GM18909 (cell line): ENCODE data around the gene CHST2.
A peak's percentile ranks its signal among the peaks of the same experiment; 100 is the strongest.

Source experiments
- ATAC-seq: cut with Tn5 transposase; IDR thresholded peaks from one replicate; pipeline ENCODE4 v1.9.1; 2021; ENCODE audit warnings: mild to moderate bottlenecking; ENCODE audit not compliant: unreplicated experiment, poor library complexity

CHST2 gene

DNA sequence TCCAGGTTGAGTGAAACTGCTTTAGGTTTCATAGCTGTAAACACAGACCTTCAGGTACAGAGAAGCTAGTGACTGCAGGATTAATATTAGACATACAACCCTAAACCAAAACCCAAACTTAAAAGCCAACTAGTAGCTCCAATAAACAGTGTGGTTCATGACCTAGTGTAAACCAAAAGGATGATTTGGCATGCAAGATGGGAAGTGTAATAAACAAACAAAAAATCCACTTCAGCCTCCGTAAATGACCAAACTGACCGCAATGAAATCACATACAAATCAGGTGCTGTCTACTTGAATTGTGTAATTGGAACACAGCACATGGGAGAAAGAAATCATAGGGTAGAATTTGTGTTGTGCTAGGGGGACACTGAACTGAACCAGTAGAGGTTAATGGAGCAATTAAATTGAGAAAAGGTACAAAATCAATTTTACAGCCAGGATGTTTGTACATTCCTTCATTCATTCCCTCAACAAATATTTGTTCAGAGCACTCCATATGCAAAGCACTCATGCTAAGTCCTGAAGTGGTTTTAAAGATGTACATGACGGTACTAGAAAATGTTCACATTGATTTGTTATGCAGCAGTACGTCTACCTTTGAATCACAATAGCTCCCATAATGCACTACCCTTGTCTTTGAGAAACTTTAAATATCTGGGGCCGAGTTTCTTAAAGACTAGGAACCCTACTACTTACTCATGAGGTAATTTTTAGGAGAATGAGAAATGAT, 21.4 kb upstream of the CHST2 start:
- no peak for ATAC-seq

GRCh38 chr3:143099210-143099609, 20.4 kb upstream of the CHST2 start:
- no peak for ATAC-seq

- ATAC-seq, result no peak
Measured at GRCh38 chr3:143099690-143100089, 19.9 kb upstream of the CHST2 start.

GRCh38 chr3:143100451-143100850, 19.1 kb upstream of the CHST2 start:
- no peak for ATAC-seq

DNA sequence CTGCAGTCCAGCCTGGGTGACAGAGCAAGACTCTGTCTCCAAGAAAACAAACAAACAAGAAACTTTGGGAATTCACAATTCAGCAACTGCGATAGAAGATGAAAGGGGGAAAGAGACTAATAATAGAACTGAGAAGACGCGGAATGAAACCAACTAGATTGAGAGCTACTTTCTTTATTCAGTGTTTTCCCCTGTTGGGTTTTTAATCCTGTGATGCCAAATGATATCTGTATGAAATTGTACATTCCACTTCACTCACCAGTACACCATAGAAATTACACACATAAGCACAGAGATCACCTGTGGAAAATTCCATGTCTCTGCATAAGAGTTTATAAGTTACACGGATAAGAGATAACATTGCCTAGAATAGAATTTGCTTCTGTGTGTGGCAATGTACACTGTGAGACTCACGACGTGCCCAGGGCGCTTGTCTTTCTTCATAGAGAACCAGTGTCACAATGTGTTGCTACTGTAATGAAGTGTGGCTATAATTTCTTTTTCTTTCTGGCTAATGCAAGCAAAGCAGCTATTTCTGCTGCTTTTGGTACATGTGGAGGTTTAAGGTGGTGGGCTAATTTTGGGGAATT, 17.7 kb upstream of the CHST2 start:
- ATAC-seq, result no peak

GRCh38 chr3:143103652-143104051, 15.9 kb upstream of the CHST2 start:
- no peak for ATAC-seq

GRCh38 chr3:143105170-143105569, 14.4 kb upstream of the CHST2 start:
- ATAC-seq, result no peak

DNA sequence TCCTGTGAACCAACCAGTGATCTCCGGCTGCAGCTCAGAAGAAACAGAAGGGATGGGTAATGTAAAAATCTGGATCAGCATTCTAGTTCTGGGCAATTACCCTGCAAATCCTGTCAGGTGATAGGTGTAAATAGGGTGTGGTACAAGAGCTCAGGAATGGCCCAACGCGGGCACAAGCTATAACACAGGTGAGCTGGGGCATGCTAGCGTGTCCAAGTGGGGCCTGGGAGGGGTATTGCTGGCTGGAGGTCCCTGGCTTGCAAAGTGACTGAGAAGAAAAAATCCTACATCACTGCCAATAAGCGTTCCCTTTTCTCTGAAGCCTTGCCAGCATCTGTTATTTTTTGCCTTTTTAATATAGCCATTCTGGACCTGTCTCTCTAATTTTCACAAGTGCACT, 9.7 kb upstream of the CHST2 start:
- ATAC-seq, result no peak

GRCh38 chr3:143110371-143110770, 9.2 kb upstream of the CHST2 start:
- no peak for ATAC-seq

GRCh38 chr3:143118630-143119008, 952 bp upstream of the CHST2 start:
- no peak for ATAC-seq

DNA sequence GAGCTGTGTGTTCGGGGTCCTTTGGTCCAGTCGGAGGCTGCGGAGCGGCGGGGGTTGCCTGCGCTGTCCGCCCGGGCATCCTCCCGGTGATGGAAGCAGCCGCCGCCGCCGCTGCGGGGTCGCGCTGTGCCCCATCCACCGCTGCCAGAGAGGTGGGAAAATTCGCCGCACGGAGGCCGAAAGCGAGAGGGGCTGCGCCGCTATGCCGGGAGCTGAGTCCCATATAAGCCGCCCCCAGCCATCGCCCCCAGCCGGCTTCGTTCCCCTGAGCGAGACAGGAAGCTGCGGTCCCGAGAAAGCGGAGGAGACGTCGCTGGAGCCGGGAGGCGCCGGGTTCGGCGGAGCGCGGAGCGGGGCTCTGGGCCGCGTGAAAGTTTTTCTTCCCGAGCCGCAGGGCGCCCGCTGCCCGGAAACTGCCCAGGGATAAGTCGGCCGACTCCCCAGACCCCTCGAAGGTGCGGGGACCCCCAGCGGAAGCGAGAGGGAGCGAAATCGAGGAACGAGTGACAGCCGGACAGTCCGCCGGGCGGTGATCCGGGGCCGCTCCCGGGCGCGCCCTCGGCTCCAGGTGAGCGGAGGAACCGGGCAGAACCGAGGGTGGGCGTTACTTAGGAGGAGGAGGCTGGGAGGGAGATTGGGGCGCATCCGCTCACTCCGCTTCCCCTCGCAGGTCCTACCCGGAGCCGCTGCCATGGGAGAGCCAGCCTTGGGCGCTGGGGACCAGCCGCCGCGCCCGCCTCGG, 574 bp downstream of the CHST2 start:
- peak; percentile 5 for ATAC-seq

- ATAC-seq, result peak; percentile 42
Measured at GRCh38 chr3:143120716-143121240, 1.2 kb downstream of the CHST2 start.

DNA sequence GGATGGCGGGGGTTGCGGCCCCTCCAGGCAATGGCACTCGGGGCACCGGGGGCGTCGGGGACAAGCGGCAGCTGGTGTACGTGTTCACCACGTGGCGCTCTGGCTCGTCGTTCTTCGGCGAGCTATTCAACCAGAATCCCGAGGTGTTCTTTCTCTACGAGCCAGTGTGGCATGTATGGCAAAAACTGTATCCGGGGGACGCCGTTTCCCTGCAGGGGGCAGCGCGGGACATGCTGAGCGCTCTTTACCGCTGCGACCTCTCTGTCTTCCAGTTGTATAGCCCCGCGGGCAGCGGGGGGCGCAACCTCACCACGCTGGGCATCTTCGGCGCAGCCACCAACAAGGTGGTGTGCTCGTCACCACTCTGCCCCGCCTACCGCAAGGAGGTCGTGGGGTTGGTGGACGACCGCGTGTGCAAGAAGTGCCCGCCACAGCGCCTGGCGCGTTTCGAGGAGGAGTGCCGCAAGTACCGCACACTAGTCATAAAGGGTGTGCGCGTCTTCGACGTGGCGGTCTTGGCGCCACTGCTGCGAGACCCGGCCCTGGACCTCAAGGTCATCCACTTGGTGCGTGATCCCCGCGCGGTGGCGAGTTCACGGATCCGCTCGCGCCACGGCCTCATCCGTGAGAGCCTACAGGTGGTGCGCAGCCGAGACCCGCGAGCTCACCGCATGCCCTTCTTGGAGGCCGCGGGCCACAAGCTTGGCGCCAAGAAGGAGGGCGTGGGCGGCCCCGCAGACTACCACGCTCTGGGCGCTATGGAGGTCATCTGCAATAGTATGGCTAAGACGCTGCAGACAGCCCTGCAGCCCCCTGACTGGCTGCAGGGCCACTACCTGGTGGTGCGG, 1.9 kb downstream of the CHST2 start:
- peak; percentile 23 for ATAC-seq

GRCh38 chr3:143122089-143122430, 2.5 kb downstream of the CHST2 start:
- ATAC-seq, result no peak

DNA sequence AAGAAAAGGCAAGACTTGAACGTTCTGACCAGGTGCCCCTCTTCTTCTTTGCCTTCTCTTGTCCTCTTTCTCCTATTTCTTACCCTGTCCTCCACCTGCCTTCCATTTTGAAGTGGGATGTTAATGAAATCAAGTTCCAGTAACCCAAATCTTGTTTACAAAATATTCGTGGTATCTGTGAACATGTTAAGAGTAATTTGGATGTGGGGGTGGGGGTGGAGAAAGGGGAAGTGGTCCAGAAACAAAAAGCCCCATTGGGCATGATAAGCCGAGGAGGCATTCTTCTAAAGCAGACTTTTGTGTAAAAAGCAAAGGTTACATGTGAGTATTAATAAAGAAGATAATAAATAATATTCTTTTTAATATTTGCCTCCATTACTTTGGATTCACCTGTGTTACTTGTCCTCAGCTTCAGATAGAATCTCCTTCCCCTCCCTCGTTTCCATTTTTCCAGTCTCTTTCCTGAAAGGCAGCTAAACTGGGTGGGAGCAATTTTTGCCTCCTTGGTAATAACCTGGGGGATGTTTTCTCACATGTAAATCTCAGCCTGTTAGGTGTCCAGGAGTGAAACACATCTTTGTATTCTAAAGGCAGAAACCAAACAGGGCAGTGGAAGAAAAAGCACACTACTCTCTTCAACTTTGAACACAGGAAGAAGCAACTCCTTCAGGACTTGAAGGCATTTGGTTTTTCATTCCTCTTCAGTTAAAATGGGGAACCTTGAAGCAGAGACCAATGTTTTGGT, 3.2 kb downstream of the CHST2 start:
- no peak for ATAC-seq

- ATAC-seq, result no peak
Measured at GRCh38 chr3:143123353-143123984, 3.9 kb downstream of the CHST2 start.

DNA sequence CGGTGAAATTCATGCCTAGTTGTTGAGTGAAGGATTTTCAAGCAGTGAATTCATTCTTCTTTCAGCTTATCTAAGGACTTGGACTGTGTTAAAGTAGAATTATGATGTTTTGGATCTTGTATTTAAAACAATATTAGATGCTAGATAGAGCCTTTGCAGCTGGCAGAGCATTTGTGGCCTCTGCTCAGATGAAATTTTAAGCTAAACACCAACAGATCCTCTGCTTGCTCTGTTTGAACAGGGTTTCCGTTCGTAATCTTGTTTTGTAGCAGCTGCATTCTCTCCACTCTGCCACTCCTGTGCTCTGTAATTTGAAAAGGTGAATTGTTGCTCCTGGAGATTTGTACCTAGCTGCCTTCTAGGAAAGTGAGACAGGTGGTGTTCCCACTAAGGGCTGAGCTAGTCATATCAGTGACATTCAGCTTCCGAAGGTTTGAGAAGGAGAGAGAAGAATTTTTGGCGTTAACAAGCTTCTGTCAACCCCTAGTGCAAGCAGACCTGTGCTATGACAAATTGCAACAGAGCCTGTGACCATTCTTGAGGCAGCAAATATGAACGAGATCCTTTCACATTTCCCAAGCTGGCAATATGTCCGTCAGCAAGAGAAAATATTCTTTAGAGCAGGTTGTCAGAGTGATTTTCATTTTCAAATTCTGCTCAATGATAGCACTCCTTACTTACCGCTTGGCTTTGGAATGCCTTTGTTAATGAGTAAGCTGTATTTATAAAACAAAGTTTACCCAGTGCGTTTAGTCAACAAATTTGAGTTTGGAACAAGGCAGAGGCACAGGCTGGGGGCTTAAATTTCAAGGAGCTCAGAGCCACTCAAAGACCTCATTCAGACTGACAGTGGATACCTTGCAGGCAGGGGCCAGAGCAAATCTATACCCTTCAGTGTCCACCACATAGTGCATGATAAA, 5.3 kb downstream of the CHST2 start:
- no peak for ATAC-seq

DNA sequence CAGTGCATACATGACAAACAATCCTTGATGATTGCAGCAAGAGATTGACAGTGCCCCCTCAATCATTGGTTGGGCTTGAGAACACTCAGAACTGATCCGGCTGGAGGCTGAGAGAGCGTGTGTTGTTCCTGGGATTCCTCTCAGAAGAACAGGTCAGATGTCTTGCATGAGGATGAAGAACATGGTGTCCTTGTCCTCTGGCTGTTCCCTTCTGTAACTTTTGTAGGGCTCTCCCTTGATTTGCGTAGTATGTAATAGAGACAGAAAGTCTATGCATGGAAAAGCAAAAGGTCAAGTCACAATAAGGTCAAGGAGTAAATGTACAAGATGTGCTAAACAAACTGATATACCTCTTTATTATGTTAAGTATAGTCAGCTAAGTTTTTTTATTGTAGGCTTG, 8.2 kb downstream of the CHST2 start:
- ATAC-seq, result no peak
